C4-2B (cell line): ENCODE data around the gene FAM98B.

ENCODE experiments used
- H3K27ac ChIP-seq: fragments of 450-650 bp; 2 replicates; pipeline ENCODE4 v1.5.1; 2017
- ZFX ChIP-seq: fragments of 450-650 bp; IDR thresholded peaks from 2 replicates; pipeline ENCODE4 v1.6.1; 2017
- TF ChIP-seq, protein P1 (sequence below): fragments of 450-650 bp; conservative IDR thresholded peaks from 2 replicates; pipeline ENCODE4 v1.5.1; 2017; ENCODE audit warnings: mild to moderate bottlenecking

Gene FAM98B

DNA sequence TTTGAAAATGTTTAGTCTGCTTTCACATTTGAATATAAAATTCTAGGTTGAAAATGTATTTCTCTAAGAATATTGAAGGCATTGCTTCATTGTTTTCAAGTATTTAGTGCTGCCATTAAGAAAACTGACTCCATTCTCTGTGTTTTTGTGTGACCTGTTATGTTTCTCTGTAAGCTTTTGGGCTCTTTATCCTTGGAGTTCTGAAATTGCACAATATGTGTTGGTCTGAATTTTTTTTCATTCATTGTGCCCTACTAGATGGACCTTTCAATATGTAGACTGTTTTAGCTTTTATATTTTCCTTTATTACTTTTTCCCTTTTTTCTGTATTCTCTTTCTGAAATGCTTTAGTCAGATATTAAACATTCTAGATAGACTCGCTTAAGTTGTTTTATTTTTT is 22.2 kb downstream of the FAM98B start:
- no peak for TF ChIP-seq ZFX
- TF ChIP-seq, protein P1, sequence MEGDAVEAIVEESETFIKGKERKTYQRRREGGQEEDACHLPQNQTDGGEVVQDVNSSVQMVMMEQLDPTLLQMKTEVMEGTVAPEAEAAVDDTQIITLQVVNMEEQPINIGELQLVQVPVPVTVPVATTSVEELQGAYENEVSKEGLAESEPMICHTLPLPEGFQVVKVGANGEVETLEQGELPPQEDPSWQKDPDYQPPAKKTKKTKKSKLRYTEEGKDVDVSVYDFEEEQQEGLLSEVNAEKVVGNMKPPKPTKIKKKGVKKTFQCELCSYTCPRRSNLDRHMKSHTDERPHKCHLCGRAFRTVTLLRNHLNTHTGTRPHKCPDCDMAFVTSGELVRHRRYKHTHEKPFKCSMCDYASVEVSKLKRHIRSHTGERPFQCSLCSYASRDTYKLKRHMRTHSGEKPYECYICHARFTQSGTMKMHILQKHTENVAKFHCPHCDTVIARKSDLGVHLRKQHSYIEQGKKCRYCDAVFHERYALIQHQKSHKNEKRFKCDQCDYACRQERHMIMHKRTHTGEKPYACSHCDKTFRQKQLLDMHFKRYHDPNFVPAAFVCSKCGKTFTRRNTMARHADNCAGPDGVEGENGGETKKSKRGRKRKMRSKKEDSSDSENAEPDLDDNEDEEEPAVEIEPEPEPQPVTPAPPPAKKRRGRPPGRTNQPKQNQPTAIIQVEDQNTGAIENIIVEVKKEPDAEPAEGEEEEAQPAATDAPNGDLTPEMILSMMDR, result no peak
- H3K27ac ChIP-seq, result no peak overlapping the region

DNA sequence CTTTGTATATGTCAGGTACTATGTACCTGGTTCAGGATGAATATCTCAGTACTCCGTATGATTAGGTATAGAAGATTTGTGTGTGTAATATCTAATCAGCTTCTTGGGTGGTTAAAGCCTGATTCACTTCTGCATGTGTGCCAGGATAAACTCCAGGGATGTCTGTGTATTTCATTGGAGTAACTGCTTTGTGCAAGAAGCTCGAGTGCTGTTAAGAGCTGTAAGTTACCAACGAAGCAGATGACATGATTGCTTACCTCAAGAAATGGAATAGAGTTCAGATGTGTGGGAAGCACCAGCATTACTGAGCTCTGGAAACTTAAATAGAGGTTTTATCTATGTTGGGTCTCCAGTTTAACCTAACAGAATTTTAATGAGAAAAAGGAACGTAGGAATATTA is 23.7 kb downstream of the FAM98B start:
- no peak for TF ChIP-seq ZFX
- TF ChIP-seq, protein P1, result no peak
- H3K27ac ChIP-seq, result no peak overlapping the region

DNA sequence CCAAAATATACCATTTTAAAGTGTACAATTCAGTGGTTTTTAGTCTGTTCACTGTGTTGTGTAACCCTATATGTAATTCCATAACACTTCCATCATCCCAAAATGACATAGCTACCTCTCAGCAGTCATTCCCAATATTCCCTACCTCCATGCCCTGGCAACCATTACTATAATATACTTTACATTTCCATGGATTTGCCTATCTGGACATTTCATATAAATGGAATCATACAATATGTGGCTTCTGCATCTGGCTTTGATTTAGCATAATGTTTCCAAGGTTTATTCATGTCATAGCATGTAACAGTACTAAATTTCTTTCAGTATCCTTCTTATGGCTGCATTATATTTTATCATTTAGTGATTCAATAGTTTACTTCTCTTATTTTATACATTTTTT is 25.3 kb downstream of the FAM98B start:
- H3K27ac ChIP-seq, result no peak overlapping the region
- no peak for TF ChIP-seq ZFX
- TF ChIP-seq, protein P1, result no peak

DNA sequence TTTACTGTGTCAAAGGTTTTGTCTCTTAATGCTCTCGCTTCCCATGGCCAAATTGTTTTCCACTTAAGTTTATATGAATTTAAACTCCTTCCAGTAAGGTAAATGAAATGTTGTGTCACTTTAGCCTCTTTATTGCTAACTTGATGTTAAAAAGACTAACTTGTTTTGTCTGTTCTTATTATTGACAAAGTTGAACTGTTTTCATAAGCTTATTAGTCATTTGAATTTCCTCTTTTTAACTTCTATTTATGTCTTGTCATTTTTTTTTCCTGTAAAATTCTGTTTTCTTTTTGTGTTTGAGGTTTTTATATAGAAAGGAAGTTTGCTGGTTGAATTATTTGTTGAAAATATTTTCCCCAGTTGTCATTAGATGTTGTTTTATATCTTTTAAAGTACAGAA is 25.8 kb downstream of the FAM98B start:
- TF ChIP-seq ZFX, result no peak
- TF ChIP-seq, protein P1, result no peak
- H3K27ac ChIP-seq, result no peak overlapping the region

DNA sequence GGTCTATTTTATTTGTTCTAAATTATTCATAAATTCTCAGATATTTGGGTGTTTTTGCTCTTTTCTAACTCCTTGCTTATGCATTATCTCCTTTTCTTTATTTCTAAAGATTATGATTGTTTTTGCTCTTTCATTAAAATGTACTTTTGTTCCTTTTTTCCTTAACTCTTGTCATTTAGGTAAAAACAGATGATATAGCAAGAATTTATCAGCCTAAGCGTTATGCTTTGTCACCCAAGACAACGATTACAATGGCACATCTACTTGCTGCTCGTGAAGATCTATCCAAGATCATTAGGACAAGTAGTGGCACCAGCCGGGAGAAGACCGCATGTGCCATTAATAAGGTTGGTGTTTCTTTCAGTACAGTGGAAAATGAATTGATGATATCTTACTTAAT is 27.2 kb downstream of the FAM98B start:
- no peak for TF ChIP-seq ZFX
- TF ChIP-seq, protein P1, result no peak
- no peak overlapping the region for H3K27ac ChIP-seq

DNA sequence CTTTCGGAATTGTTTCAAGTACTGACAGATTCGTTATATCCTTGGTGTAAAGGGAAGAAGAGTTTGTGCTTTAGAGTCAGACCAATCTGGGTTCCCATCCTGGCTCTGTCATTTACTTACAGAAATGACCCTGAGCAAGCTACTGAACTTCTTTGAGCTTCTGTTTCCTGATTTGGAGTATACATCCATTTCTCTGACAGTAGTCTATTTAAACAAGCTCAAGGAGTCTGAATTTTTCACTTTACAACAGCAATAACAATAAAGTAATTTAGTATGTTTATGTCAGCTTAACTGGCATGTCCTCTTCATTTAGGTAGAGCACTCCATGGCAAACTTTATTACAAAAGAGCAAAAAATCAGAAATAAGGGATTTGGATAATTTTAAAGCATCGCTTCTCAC is 27.8 kb downstream of the FAM98B start:
- TF ChIP-seq, protein P1, result no peak
- TF ChIP-seq ZFX, result no peak

DNA sequence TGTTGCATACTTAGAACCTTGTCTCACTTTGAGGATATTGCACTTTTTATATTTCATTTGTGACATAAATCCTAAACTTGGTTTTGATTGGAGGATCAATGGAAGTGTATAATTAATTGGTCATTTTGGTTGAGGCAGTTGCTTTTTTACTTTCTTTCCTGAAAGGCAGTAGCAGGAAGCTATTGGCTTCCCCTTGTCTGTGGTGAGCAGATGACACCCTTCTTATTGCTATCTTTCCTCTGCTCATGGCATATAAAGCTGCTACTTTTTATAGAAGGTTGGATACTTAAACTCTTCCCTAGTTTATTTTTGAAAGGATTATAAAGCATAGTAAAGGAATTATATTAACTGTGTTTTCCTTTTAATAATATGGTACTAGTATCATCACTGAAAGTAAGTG is 28.6 kb downstream of the FAM98B start:
- no peak for TF ChIP-seq ZFX
- TF ChIP-seq, protein P1, result no peak
- no peak overlapping the region for H3K27ac ChIP-seq

More for the DNA sequence above, 27.8 kb downstream of the FAM98B start:
- H3K27ac ChIP-seq, result no peak overlapping the region
